ENCODE measurements around the gene UGT8. TPM values are rescaled to one million over a fixed set of nuclear protein-coding genes. Genes with fewer than 3 reads are reported as not detected.

UGT8 gene, protein sequence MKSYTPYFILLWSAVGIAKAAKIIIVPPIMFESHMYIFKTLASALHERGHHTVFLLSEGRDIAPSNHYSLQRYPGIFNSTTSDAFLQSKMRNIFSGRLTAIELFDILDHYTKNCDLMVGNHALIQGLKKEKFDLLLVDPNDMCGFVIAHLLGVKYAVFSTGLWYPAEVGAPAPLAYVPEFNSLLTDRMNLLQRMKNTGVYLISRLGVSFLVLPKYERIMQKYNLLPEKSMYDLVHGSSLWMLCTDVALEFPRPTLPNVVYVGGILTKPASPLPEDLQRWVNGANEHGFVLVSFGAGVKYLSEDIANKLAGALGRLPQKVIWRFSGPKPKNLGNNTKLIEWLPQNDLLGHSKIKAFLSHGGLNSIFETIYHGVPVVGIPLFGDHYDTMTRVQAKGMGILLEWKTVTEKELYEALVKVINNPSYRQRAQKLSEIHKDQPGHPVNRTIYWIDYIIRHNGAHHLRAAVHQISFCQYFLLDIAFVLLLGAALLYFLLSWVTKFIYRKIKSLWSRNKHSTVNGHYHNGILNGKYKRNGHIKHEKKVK
- under 1 TPM in 3 of 4 donors, not detected in 1; 0.11 to 0.16 (median 0.15) TPM for total RNA-seq

DNA sequence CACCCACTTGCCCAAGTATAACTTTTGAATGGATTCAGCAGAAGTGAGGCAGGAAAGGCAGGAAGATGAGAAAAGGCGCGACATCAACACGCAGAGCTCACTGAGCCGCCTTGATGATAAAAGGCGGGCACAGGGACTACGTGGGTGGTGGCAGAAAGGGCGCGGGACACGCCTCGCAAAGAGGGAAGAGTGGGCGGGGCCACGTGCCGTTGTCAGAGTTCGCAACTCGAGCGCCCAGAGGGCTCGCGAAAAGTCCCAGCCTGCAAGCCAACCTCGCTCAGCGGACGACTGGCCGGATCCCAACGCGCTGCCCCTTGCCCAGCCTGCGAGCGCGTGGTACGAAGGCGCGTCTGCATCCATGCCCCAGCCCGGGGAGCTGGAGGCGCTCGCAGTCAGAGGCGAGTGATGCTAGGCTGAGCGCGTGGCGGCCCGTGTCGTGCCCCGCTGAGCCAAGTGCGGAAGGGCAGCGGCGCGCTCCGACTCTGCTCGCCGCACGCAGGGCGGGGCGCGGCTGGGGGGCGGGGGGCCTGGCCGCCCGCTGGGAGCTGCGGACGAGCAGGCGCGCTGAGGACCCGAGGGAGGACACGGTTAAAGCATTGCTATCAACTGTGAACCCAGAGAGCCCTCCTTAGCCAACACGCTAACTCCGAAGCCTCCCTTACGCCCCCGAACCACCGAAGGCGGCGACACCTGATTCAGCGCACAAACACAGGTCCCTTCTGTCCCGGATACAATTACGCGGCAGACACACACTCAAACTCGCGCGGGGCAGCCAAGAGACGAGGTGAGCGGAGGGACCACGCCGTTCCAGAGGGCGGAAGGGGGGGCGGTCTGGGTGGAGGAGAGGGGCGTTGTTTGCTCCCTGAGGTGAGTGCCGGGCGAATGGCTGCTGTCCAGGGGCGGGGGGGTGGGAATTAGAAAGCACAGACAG lies at the start of gene UGT8:
TSS of gene UGT8 (plus strand) at position 617 of the 931 bp plus-strand sequence. CDS start 24,074 bp downstream, outside the sequence.
- TF ChIP-seq POLR2A (IDR thresholded peaks at IDR 0.05) = no peak
- TF ChIP-seq, protein P1, sequence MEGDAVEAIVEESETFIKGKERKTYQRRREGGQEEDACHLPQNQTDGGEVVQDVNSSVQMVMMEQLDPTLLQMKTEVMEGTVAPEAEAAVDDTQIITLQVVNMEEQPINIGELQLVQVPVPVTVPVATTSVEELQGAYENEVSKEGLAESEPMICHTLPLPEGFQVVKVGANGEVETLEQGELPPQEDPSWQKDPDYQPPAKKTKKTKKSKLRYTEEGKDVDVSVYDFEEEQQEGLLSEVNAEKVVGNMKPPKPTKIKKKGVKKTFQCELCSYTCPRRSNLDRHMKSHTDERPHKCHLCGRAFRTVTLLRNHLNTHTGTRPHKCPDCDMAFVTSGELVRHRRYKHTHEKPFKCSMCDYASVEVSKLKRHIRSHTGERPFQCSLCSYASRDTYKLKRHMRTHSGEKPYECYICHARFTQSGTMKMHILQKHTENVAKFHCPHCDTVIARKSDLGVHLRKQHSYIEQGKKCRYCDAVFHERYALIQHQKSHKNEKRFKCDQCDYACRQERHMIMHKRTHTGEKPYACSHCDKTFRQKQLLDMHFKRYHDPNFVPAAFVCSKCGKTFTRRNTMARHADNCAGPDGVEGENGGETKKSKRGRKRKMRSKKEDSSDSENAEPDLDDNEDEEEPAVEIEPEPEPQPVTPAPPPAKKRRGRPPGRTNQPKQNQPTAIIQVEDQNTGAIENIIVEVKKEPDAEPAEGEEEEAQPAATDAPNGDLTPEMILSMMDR (IDR thresholded peaks at IDR 0.05 in 4 of 5, conservative IDR thresholded peaks at IDR 0.05 in 1 of 5) = no peak
- Histone ChIP-seq H3K4me1 (peaks cover 0 to 8% of the 10 kb centered on the region in 2 donors), H3K4me3 (peak within 1 kb of the TSS; percentile 40 to 54 (median 48)), H3K27ac (no peak within 1 kb of the TSS), H3K36me3 (no peaks in the 10 kb centered on the region), H3K27me3 (peaks cover 25 to 37% (median 34%) of the 10 kb centered on the region in 3 donors), H3K9me3 (no peaks in the 10 kb centered on the region)
- ATAC-seq (no peak), DNase-seq (no peak)
- in situ Hi-C loops (cut with MboI; ENCODE audit: low sequenced_read_pairs in 4 of 4) = no loop called here
- intact Hi-C loops (cut with DNase I; ENCODE audit: low total_unique reads) = no loop called here

GRCh38 chr4:114549638-114550037 lies 49.0 kb upstream of the UGT8 start:
- Histone ChIP-seq H3K4me1 (no peaks in the 10 kb centered on the region), H3K27me3 (no peaks in the 10 kb centered on the region), H3K9me3 (no peaks in the 10 kb centered on the region), H3K4me3 (no peak overlapping the region), H3K36me3 (no peaks in the 10 kb centered on the region), H3K27ac (no peak overlapping the region)
- DNase-seq (no peak), ATAC-seq (no peak)
- intact Hi-C loops (cut with DNase I; ENCODE audit: low total_unique reads) (no loop called here), in situ Hi-C loops (cut with MboI; ENCODE audit: low sequenced_read_pairs in 4 of 4) (no loop called here)
- TF ChIP-seq POLR2A (IDR thresholded peaks at IDR 0.05) = no peak
- TF ChIP-seq, protein P1 (IDR thresholded peaks at IDR 0.05 in 4 of 5, conservative IDR thresholded peaks at IDR 0.05 in 1 of 5) = no peak

- H3K27me3 ChIP-seq = no peaks in the 10 kb centered on the region
- in situ Hi-C loops (cut with MboI; ENCODE audit: low sequenced_read_pairs in 4 of 4) = no loop called here
- TF ChIP-seq, protein P1 (IDR thresholded peaks at IDR 0.05 in 4 of 5, conservative IDR thresholded peaks at IDR 0.05 in 1 of 5) = no peak
- TF ChIP-seq POLR2A (IDR thresholded peaks at IDR 0.05) = no peak
- no peak overlapping the region for H3K4me3 ChIP-seq
- H3K9me3 ChIP-seq = no peaks in the 10 kb centered on the region
- no peaks in the 10 kb centered on the region for H3K4me1 ChIP-seq
- no peak overlapping the region for H3K27ac ChIP-seq
- ATAC-seq = no peak
- H3K36me3 ChIP-seq = no peaks in the 10 kb centered on the region
- no peak for DNase-seq
- intact Hi-C loops (cut with DNase I; ENCODE audit: low total_unique reads) = no loop called here
These were observed 40.1 kb upstream of the UGT8 start for GRCh38 chr4:114558446-114559020.

GRCh38 chr4:114561590-114561989 lies 37.0 kb upstream of the UGT8 start:
- in situ Hi-C loops (cut with MboI; ENCODE audit: low sequenced_read_pairs in 4 of 4) (no loop called here), intact Hi-C loops (cut with DNase I; ENCODE audit: low total_unique reads) (no loop called here)
- Histone ChIP-seq H3K9me3 (no peaks in the 10 kb centered on the region), H3K27me3 (no peaks in the 10 kb centered on the region), H3K4me1 (no peaks in the 10 kb centered on the region), H3K4me3 (no peak overlapping the region), H3K27ac (no peak overlapping the region), H3K36me3 (no peaks in the 10 kb centered on the region)
- no peak for TF ChIP-seq POLR2A (IDR thresholded peaks at IDR 0.05)
- TF ChIP-seq, protein P1 (IDR thresholded peaks at IDR 0.05 in 4 of 5, conservative IDR thresholded peaks at IDR 0.05 in 1 of 5) = no peak
- ATAC-seq (no peak), DNase-seq (no peak)
